GM18505 (cell line): Measurements from ENCODE around the gene CHRD.

Experiments used
- ATAC-seq: cut with Tn5 transposase; IDR thresholded peaks from one replicate; pipeline ENCODE4 v1.9.1; 2021; ENCODE audit not compliant: unreplicated experiment
- POLR2A ChIP-seq: IDR thresholded peaks from 4 replicates; pipeline ENCODE4 v1.6.1; 2011; ENCODE audit warnings: borderline replicate concordance; ENCODE audit not compliant: insufficient read depth, insufficient read length; ENCODE audit errors: extremely low read depth

Gene CHRD

GRCh38 chr3:184341925-184342324 lies 37.9 kb upstream of the CHRD start:
- no peak for TF ChIP-seq POLR2A
- ATAC-seq: no peak

- no peak for ATAC-seq
- TF ChIP-seq POLR2A: no peak
Measured at GRCh38 chr3:184343200-184343876, 36.5 kb upstream of the CHRD start.

- ATAC-seq: no peak
- TF ChIP-seq POLR2A: no peak
Measured at GRCh38 chr3:184344579-184345316, 35.1 kb upstream of the CHRD start.

- no peak for ATAC-seq
- no peak for TF ChIP-seq POLR2A
Measured at GRCh38 chr3:184345317-184346144, 34.3 kb upstream of the CHRD start.

GRCh38 chr3:184346480-184347190 lies 33.2 kb upstream of the CHRD start:
- ATAC-seq: no peak
- TF ChIP-seq POLR2A: no peak

GRCh38 chr3:184347321-184348056 lies 32.4 kb upstream of the CHRD start:
- TF ChIP-seq POLR2A: no peak
- ATAC-seq: no peak

GRCh38 chr3:184348057-184348382 lies 31.8 kb upstream of the CHRD start:
- TF ChIP-seq POLR2A: no peak
- no peak for ATAC-seq

GRCh38 chr3:184349563-184350470 lies 30.0 kb upstream of the CHRD start:
- ATAC-seq: no peak
- TF ChIP-seq POLR2A: no peak

- no peak for TF ChIP-seq POLR2A
- no peak for ATAC-seq
Measured at GRCh38 chr3:184350618-184351017, 29.2 kb upstream of the CHRD start.

- ATAC-seq: no peak
- no peak for TF ChIP-seq POLR2A
Measured at GRCh38 chr3:184351511-184352148, 28.2 kb upstream of the CHRD start.

GRCh38 chr3:184352149-184352785 lies 27.6 kb upstream of the CHRD start:
- TF ChIP-seq POLR2A: no peak

More at GRCh38 chr3:184352149-184352785, 27.6 kb upstream of the CHRD start:
- ATAC-seq: no peak
